OCI-M2 (cell line): Measurements from ENCODE around the gene ADGRD2.
"Not testable (repeated sequence)": the region's sequence is repeated elsewhere in the genome, so short reads cannot be mapped to it uniquely, and the experiment has no call there.

Experiments used
- DNase-seq: peaks from one replicate; lab custom pipeline; 2025; ENCODE audit not compliant: unreplicated experiment; lab: John Stamatoyannopoulos, UW

ADGRD2 gene

GRCh38 chr9:124450241-124450924 lies at the start of gene ADGRD2:
TSS of gene ADGRD2 (plus strand) at chr9:124450451. CDS start at chr9:124451667, 1,216 bp downstream.
- no peak for DNase-seq

- DNase-seq: no peak
Observed at GRCh38 chr9:124403246-124403645, 47.0 kb upstream of the ADGRD2 start.

GRCh38 chr9:124409410-124409809 lies 40.8 kb upstream of the ADGRD2 start:
- DNase-seq: no peak

GRCh38 chr9:124410321-124410913 lies 39.8 kb upstream of the ADGRD2 start:
- no peak for DNase-seq

GRCh38 chr9:124411514-124412227 lies 38.6 kb upstream of the ADGRD2 start:
- DNase-seq: no peak

GRCh38 chr9:124412228-124412575 lies 38.0 kb upstream of the ADGRD2 start:
- no peak for DNase-seq

GRCh38 chr9:124414612-124415011 lies 35.6 kb upstream of the ADGRD2 start:
- DNase-seq: no peak

GRCh38 chr9:124415102-124415851 lies 35.0 kb upstream of the ADGRD2 start, which contains the start of gene PSMB7:
TSS of gene PSMB7 (minus strand) at chr9:124415442. CDS start at chr9:124415425, 17 bp downstream.
- peak; percentile 93 for DNase-seq

GRCh38 chr9:124415852-124416484 lies 34.3 kb upstream of the ADGRD2 start:
- DNase-seq: no peak

- no peak for DNase-seq
Observed at GRCh38 chr9:124419832-124420489, 30.3 kb upstream of the ADGRD2 start.

- DNase-seq: no peak
Observed at GRCh38 chr9:124420991-124421543, 29.2 kb upstream of the ADGRD2 start.

- DNase-seq: no peak
Observed at GRCh38 chr9:124423155-124423554, 27.1 kb upstream of the ADGRD2 start.

- no peak for DNase-seq
Observed at GRCh38 chr9:124423591-124423990, 26.7 kb upstream of the ADGRD2 start.

- DNase-seq: not testable (repeated sequence)
Observed at GRCh38 chr9:124425733-124426132, 24.5 kb upstream of the ADGRD2 start.

- DNase-seq: no peak
Observed at GRCh38 chr9:124426361-124426760, 23.9 kb upstream of the ADGRD2 start.

GRCh38 chr9:124427281-124427680 lies 23.0 kb upstream of the ADGRD2 start:
- no peak for DNase-seq

- DNase-seq: no peak
Observed at GRCh38 chr9:124428751-124429529, 21.3 kb upstream of the ADGRD2 start.

- no peak for DNase-seq
Observed at GRCh38 chr9:124429530-124429867, 20.8 kb upstream of the ADGRD2 start.

- no peak for DNase-seq
Observed at GRCh38 chr9:124436320-124436719, 13.9 kb upstream of the ADGRD2 start.
